Stimulated activated CD4-positive, alpha-beta T cell treated with anti-CD3 and anti-CD28 coated beads, Interleukin-2, amount 100 ng/mL, for 48 hours (primary cell): ENCODE data around the gene CSTPP1.

Experiments
- DNase-seq, 2 donors: peaks; one replicate each; pipeline ENCODE4 v3.0.0-alpha.2; 2020

CSTPP1 gene

GRCh38 chr11:47144541-47144940 is 208.0 kb downstream of the CSTPP1 start:
- no peak for DNase-seq

GRCh38 chr11:47147250-47147649 is 210.7 kb downstream of the CSTPP1 start:
- DNase-seq = no peak

- DNase-seq = no peak
Measured at GRCh38 chr11:47147681-47148080, 211.1 kb downstream of the CSTPP1 start.

- DNase-seq = no peak
Measured at GRCh38 chr11:47148270-47148669, 211.7 kb downstream of the CSTPP1 start.

- no peak for DNase-seq
Measured at GRCh38 chr11:47148903-47149531, 212.5 kb downstream of the CSTPP1 start.

GRCh38 chr11:47149782-47150181 is 213.2 kb downstream of the CSTPP1 start:
- DNase-seq = no peak

GRCh38 chr11:47152126-47152952 is 215.8 kb downstream of the CSTPP1 start:
- DNase-seq = no peak

- peak; percentile 57 to 64 for DNase-seq
Measured at GRCh38 chr11:47152953-47153950, 216.7 kb downstream of the CSTPP1 start.

GRCh38 chr11:47154616-47155570 is 218.3 kb downstream of the CSTPP1 start:
- DNase-seq = no peak

GRCh38 chr11:47155879-47156278 is 219.3 kb downstream of the CSTPP1 start:
- no peak for DNase-seq

GRCh38 chr11:47156333-47156732 is 219.8 kb downstream of the CSTPP1 start:
- DNase-seq = no peak

GRCh38 chr11:47156951-47157350 is 220.4 kb downstream of the CSTPP1 start:
- no peak for DNase-seq

GRCh38 chr11:47157805-47158204 is 221.2 kb downstream of the CSTPP1 start:
- no peak for DNase-seq

- no peak for DNase-seq
Measured at GRCh38 chr11:47158242-47158641, 221.7 kb downstream of the CSTPP1 start.

GRCh38 chr11:47160753-47161133 is 224.2 kb downstream of the CSTPP1 start:
- DNase-seq = no peak

GRCh38 chr11:47161134-47161854 is 224.7 kb downstream of the CSTPP1 start:
- DNase-seq = peak; percentile 52 to 58

GRCh38 chr11:47161890-47162289 is 225.3 kb downstream of the CSTPP1 start:
- DNase-seq = no peak

GRCh38 chr11:47162426-47162825 is 225.9 kb downstream of the CSTPP1 start:
- no peak for DNase-seq

GRCh38 chr11:47163193-47163592 is 226.6 kb downstream of the CSTPP1 start:
- DNase-seq = no peak

- DNase-seq = no peak
Measured at GRCh38 chr11:47163898-47164297, 227.3 kb downstream of the CSTPP1 start.

- no peak for DNase-seq
Measured at GRCh38 chr11:47164321-47164720, 227.8 kb downstream of the CSTPP1 start.
